GM21619 (cell line): ENCODE measurements around the gene UBXN4.
A peak's percentile ranks its signal among the peaks of the same experiment; 100 is the strongest.
"Not testable (repeated sequence)": the region's sequence is repeated elsewhere in the genome, so short reads cannot be mapped to it uniquely, and the experiment has no call there.

Experiments
- ATAC-seq: cut with Tn5 transposase; IDR thresholded peaks from one replicate; pipeline ENCODE4 v1.9.1; 2021; ENCODE audit not compliant: unreplicated experiment

Gene UBXN4, protein sequence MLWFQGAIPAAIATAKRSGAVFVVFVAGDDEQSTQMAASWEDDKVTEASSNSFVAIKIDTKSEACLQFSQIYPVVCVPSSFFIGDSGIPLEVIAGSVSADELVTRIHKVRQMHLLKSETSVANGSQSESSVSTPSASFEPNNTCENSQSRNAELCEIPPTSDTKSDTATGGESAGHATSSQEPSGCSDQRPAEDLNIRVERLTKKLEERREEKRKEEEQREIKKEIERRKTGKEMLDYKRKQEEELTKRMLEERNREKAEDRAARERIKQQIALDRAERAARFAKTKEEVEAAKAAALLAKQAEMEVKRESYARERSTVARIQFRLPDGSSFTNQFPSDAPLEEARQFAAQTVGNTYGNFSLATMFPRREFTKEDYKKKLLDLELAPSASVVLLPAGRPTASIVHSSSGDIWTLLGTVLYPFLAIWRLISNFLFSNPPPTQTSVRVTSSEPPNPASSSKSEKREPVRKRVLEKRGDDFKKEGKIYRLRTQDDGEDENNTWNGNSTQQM

DNA sequence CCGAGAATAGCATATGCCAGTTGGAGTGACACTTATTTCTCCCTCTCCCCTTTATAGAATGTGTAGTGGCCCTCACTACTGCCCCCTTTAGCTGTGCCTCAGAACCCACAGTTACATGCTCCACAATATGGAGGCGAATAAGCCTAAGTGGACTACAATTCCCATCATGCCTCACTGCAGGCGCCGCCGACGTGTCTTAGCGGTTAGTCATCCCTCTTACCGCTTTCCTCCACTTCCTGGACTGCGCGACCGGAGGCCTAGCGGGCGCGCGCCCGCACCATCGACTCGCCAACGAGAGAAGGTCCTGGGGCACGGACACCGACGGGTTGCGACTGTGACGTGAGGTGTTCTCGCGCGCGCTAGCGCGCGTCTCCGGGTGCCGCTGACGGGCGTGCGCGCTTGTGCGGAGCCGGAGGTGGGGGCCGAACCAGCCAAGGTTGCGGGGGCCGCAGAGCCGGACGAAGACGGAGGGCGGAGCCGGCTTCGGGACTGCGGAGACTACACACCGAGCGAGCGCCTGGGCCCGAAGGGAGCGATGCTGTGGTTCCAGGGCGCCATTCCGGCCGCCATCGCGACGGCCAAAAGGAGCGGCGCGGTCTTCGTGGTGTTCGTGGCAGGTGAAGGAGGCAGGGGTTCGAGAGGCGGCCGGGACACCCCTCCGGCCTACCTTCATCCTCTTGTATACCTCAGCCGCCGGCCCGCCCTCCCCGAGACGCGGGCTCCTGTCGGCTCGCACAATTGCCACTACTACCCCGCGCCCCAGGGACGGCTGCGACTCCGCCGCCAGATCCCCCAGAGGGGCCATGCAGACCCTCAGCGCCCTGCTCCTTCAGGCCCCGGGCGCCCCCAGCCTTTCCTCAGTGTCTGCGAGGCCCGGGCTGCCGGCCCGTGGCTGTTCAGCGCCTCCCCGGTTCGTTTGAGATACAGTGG, at the start of gene UBXN4:
UBXN4 (plus strand) TSS at position 461 of the 930 bp plus-strand sequence; CDS start at position 536, 75 bp downstream.
- ATAC-seq: peak; percentile 89

DNA sequence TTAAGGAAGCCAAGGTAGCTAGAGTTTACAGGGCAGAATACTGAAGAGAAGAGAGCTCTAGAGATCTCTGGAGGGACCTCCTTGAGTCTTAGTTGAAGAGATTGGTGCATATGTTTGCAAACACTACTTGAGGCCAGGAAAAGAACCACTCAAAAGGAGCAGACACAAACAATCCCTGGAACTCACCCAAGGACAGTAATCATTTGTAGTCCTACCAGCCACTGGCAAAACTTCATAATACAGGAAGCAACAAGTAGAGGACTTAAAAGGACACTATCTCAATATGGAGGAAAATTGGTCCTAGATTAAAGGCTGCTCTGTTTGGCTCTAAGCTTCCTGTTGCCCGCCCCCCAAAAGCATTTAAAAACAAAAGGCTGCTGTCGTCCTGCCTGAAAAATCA, 46.9 kb upstream of the UBXN4 start:
- no peak for ATAC-seq

DNA sequence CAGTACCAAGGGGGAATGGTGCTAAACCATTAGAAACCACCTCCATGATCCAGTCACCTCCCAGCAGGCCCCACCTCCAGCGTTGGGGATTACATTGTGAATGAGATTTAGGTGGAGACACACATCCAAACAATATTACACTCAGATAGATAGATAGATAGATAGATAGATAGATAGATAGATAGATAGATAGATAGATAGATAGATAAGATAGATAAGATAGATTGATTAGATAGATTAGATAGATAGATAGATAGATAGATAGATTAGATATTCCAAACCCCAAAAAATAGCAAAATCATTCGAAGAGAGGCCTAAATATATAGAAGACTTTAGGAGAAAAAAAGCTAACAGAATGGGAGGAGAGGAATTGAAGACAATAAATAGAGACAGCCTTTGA, 42.8 kb upstream of the UBXN4 start:
- ATAC-seq: no peak

DNA sequence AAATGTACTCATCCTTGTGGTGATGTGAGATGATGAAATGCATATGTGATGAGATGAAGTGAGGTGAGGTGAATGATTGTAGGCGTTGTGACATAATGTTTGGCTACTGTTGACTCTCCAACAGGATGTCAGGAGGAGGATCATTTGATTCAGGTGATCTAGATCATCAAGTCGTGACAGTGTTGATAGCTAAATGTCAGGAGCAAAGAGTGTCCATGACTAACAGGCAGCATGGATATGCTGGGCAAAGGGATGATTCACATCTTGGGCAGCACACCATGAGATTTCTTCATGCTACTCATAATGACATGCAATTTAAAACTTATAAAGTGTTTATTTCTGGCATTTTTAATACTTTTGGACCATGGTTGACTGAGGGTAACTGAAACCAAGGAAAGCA, 40.2 kb upstream of the UBXN4 start:
- no peak for ATAC-seq

DNA sequence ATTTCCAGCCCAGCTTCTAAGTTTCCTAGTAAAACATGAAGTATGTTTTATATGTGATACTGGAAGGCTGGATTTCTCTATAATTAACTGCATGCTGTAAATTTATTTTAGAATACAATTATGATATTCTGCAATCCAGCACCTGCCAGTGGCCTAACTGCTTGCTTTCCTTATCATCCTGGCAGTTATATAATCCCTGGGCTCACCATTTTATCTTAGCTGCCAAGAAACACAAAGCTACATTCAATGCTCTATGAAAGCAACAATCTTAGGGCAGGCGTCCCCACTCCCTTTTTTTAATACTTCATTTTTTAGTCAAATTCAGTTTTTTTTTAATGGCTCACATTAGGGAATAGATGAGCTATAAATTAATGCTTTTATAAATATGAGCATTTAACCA, 38.4 kb upstream of the UBXN4 start:
- ATAC-seq: no peak

DNA sequence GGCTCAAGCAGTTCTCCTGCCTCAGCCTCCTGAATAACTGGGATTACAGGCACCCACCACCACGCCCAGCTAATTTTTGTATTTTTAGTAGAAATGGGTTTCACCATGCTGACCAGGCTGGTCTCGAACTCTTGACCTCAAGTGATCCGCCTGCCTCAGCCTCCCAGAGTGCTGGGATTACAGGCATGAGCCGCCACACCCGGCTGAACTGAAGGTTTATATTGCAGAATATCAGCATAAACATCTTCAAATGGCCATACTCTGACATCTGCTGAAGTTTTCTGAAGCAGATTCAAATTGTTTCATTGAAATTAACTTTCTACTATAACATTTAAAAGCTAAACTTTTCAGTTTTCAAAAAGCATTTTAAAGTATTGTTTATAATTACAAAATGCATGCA, 37.6 kb upstream of the UBXN4 start:
- not testable (repeated sequence) for ATAC-seq

DNA sequence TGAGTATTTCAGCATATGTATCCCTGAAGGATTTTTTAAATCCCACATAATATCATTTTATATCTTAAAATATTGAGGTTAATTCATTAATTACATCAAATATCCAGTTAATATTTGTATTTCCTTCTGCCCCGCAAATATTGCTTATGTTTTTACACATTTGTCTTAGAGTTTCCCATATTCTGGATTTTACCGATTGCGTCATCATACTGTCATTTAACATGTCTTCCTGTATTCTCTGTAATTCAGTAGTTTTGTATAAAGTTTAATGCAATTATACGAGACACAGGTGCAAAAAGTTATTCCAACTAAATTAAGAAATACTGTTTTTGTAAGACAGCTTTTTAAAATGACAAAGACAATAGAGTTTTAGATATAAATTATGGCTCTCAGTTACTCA, 33.5 kb upstream of the UBXN4 start:
- ATAC-seq: no peak

DNA sequence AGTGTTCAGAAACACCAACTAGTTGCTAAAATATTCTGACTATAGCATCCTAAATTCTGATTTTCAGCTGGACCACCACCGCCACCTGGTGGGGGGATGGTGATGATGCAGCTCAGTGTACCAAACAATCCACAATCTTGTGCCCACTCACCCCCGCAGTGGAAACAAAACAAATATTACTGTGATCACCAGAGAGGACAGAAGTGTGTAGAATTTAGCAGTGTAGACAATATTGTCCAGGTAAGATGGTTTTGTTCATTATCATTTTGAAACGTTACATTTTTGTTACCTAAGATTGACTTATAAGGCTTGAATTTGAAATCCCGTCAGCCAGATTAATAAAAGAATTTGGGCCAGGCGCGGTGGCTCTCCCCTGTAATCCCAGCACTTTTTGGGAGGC, 31.7 kb upstream of the UBXN4 start:
- peak; percentile 56 for ATAC-seq

DNA sequence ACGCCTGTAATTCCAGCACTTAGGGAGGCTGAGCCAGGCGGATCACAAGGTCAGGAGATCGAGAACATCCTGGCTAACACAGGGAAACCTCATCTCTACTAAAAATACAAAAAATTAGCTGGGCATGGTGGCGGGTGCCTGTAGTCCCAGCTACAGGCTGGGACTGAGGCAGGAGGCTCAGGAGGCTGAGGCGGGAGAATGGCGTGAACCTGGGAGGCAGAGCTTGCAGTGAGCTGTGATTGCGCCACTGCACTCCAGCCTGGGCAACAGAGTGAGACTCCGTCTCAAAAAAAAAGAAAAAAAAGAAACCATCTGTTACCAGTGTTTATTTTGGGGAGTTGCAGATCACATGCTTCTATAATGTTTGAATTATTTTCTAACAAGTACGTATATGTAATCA, 26.6 kb upstream of the UBXN4 start:
- ATAC-seq: not testable (repeated sequence)

DNA sequence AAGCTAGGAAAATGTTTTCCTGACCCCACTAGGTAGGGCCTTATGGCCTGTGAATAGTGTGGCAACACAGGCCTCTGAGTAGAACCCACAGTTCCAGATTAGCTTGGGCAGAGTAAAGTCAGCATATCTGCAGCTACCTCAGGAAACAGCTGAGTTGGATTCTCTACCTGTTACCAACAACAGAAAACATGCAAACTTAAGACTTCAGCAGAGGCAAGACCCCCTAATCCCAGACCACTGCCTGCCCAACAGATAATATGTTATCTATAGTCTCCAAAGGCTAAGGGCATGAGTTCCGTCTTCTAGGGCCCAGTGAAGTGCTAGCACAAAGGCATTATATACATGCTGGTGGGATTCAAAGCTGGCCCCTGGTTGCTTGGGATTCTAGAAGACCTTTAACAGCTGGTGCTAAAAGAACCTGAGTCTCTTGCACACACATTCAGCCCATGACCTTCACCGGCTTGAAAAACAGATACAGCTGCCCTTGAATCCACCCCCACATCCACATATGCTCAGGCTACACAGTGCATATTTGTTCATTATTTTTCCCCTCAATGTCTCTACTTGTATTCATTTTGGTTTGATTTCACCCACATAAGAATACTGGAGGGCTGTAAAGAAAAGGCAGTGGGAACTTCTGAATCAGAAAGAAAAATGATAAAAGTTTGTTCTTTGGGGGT, 13.5 kb upstream of the UBXN4 start:
- ATAC-seq: no peak

DNA sequence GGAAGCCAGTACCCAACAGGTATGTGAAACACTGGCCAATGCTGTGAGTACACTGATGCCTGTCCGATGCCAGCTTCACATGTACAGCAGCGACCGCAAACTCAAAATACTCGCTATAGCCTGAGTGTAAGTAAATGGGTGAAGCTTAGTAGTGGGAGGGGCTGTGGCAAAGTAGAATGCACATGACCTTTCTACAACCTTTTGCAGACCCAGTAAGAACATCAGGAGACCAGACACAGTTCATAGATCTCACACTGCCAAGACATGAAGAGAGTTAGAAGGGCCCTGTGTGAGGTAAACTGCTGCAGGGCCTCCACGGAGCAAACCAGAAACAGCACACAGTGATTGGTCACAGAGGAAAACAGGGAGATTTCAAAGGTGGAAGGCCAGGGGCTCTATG, 9.1 kb upstream of the UBXN4 start:
- no peak for ATAC-seq

DNA sequence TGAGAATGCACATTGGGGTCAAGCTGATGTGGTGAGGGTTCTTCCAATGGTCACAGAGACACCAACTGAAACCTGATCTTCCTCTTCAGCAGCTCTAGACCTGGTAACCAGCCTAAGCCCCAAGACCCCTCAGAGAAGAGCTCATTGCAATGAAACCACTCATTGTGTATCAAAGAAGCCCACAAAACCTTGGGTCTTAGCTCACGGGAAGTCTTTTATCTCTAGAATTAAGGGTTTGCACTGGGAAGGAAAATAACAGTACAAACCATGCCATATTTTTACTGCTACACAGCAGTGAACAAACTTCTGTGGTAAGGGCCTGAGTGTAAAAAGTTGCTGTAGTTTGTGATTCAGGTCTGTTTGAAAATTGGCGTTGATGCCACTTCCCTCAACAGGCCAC, 8.6 kb upstream of the UBXN4 start:
- ATAC-seq: no peak

DNA sequence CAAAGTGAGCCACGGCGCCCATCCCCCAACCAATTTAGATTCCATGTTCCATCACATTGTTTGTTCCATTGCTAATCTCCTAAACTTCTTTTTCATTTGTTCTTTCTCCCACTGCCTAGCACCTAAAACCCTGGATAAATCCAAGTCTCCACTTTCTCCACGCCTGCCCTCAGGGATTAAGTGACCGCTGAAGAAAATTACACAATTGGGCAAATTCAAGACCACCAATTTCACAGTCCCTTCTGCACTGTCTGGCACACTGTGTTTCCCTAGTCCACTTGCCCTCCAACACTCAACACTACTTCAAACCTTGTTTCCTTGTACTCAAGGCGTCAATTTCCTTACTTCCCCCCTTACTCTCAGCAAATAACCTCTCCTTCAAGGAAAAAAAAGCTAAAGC, 5.1 kb upstream of the UBXN4 start:
- ATAC-seq: no peak

DNA sequence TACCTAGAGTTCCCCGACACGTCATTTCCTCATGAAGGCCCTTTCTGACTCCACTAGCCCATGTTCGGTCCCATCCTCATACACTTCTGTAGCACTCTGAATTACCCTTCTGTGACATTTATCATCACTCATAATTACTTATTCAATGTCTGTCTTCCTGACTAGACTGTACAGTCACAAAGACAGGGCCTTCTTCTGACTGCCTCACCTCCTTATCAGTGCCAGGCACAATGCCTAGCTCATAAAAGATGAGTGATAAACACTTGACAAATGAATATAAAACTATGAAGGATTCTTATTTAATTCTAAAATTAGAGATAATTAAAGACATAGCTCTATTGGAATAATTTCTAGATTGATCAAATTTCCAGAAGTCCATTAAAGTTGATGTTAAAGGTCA, 1.4 kb upstream of the UBXN4 start:
- no peak for ATAC-seq

DNA sequence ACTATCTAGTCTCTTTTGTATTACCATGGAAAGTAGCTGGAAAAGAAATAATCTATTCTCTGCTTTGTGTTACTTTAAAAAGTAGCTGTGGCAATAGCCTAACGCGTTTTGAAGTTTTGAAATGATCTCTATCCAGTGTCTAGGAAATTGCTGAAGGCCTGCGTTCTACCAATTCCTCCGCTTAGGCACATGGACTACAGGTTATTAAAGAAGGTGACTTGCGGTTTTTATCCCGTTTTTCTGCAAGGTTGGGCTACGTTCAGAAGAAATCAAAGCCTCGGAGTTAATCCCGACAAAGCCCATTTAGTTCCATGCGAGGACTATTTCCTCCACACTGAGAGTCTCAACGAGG, 636 bp upstream of the UBXN4 start:
- no peak for ATAC-seq

DNA sequence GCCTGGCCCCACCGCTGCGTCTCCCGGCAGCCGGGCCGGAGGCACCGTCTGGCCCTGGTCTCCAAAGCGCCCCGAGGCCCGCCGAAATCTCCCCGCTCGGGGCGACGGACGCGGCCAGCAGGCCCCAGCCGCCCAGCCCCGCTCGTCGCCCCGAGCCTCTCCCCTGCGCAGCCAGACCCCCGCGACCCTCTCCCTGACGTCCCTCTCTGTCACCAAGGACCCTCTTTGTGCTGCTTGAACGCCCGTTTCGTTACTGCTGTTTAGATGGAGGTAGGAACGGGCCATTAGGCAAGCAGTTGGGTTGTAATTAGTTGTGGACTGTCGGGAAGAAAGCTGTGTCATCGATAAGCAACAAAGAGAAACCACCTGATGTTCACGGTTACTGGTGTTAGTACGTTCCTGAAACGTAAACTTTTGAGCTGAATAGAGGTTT, 686 bp downstream of the UBXN4 start:
- ATAC-seq: peak; percentile 17

DNA sequence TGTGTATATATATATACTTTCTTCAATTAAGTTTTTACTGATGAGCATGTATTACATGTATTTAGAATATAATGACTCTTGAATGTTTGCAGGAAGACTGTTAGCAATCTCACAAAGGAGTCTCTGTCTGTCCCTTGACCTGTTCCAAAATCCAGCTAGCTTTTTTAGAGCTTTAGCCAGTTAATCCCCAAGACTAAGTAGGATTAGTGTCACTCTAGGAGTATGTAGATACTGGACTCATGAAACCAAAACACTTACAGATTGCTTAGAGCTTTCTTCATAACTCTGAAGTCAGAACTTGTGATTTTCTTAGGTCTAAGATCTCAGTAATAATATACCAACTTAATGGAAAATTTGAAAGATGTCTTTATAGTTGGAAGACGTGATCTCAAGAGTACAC, 2.2 kb downstream of the UBXN4 start:
- no peak for ATAC-seq

DNA sequence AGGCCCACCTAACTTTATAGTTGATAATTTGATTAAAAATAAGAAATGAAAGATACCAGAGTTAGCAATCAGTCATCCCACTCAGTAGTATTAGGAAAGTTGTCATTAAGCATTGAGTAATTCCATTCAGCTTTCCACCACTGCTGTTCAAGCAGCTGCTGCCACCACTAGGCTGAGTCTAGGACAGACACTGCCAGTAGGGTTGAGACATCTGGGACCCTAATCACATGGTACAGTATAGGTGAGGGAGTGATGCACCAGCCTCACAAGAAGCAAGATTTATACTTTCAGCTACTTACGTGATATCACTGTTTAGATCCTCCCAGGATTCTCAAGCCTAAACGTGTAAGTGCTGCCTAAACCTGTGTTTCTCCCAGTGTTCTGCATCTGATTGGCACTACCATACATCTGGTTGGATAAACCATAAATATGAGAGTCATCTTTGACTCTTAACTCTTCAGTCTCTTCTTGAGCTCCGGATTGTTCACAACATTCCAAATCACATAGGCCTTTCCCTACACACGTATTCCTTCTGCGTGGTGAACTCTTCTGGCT, 3.2 kb downstream of the UBXN4 start:
- ATAC-seq: no peak

DNA sequence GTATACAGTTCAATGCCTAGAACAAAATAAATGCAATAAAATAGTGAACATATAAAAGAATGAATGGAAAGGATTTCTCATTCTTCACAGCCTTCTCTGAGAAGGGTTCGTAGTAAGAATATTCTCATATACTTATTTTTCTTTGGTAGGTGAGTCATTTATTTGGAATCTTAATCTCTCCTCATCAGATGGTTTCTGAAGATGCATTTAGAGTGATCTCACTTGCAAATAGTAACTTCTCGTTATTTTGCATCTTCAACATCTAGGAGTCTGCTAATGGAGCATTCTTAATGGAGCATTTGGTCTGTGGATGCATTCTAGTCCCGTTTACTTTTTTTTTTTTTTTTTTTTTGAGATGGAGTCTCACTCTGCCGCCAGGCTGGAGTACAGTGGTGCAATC, 3.9 kb downstream of the UBXN4 start:
- ATAC-seq: no peak

DNA sequence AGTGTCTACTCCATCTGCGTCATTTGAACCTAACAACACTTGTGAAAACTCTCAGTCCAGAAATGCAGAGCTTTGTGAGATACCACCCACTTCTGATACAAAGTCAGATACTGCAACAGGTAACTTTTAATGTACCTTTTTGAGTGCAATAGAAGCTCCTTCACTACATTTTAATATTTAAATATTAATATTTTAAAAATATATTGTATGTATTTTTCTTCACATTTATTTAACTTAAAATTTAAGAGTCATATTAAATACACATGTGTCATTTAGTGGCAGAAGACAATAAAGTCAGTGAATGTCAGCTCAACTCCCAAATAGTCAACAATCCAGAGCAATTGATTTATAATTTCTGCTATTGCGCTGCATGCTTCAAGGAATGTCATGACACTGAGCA, 13.9 kb downstream of the UBXN4 start:
- no peak for ATAC-seq

DNA sequence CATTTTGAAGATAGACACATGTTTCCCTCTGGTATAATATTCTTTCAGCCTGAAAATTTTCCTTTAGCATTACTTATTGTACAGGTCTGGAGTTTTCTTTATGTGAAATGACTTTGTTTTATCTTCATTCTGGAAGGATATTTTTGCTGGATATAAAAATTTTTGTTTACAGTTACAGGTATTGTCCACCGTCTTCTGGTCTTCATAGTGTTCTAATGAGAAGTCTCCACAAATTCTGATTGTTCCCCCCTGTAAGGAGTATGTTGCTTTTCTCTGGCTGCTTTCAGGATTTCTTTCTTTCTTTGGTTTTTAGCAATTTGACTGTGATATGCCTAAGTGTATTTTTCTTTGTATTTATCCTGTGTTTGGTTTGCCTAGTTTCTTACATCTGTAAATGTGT, 15.0 kb downstream of the UBXN4 start:
- ATAC-seq: no peak
